H1 (cell line): Measurements from ENCODE around the gene BOK.

Experiments
- JUN ChIP-seq: IDR thresholded peaks from 2 replicates; pipeline ENCODE4 v1.6.1; 2011; ENCODE audit warnings: low read depth, mild to moderate bottlenecking, improper control_type of control experiment, low read length
- TF ChIP-seq, protein P1 (sequence below): IDR thresholded peaks from 2 replicates; pipeline ENCODE4 v1.6.1; 2012; ENCODE audit warnings: inconsistent platforms

DNA sequence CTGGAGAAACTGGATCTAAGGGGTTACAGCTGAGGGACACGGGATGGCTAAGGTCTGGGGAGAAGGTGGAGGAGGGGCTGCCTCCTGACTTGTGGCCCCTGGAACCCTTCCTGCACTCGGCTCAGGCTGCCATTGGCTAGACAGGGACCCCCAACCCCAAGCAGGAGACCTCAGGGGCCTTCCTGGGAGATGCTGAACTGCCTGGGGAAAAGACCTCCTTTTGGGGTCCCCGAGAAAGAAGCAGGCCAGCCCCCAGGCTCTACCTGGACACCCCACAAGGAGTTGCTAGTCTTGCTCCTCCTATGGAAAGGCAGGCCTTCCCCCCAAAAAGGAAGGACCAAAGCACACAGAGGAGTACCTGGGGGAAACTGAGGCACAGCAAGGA, 10.1 kb upstream of the BOK start:
- no peak for TF ChIP-seq JUN
- TF ChIP-seq, protein P1, sequence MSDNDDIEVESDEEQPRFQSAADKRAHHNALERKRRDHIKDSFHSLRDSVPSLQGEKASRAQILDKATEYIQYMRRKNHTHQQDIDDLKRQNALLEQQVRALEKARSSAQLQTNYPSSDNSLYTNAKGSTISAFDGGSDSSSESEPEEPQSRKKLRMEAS: no peak
